Measurements from ENCODE around the gene COPS3. TPM values are rescaled to one million over a fixed set of nuclear protein-coding genes. Genes with fewer than 3 reads are reported as not detected.

The COPS3 gene
- total and polyA plus RNA-seq, 9 of the 15 experiments (the other 6 are each of a cell fraction or from before 2014, with no cell fraction given), result 92.4 to 295 (median 167) TPM

- TF ChIP-seq ZBTB34 (CRISPR knock-in tag; IDR thresholded peaks at IDR 0.05) (no peak), SIN3A (IDR thresholded peaks at IDR 0.05; ENCODE audit: borderline replicate concordance in 2 of 2, control insufficient read depth in 1 of 2, low read depth in 2 of 2, low read length in 2 of 2) (peak; percentile 95), SPI1 (IDR thresholded peaks at IDR 0.05; ENCODE audit: borderline replicate concordance, low read depth, low read length) (0 out of 2 replicates have a peak, but pooled peaks have one; percentile 35), SMARCA4 (IDR thresholded peaks at IDR 0.05) (no peak), FOXJ3 (CRISPR knock-in tag; IDR thresholded peaks at IDR 0.05) (no peak), LCOR (CRISPR knock-in tag; IDR thresholded peaks at IDR 0.05) (no peak), TCF15 (CRISPR knock-in tag; IDR thresholded peaks at IDR 0.05) (no peak), HMGN3 (IDR thresholded peaks at IDR 0.05; ENCODE audit: borderline replicate concordance, extremely low read depth, insufficient read length, low read depth, low read length) (no peak), ZNF518B (CRISPR knock-in tag; IDR thresholded peaks at IDR 0.05) (no peak), RNF2 (IDR thresholded peaks at IDR 0.05) (no peak), HOMEZ (CRISPR knock-in tag; IDR thresholded peaks at IDR 0.05) (no peak), CHCHD3 (CRISPR knock-in tag; IDR thresholded peaks at IDR 0.05) (no peak), KAT8 (IDR thresholded peaks at IDR 0.05; ENCODE audit: low read depth) (no peak), KDM5B (IDR thresholded peaks at IDR 0.05; ENCODE audit: insufficient replicate concordance, low read depth, low read length) (no peak), KDM1A (IDR thresholded peaks at IDR 0.05) (0 out of 4 replicates have a peak, but pooled peaks of 1 of the 2 experiments have one; percentile 18), ZNF212 (CRISPR knock-in tag; IDR thresholded peaks at IDR 0.05) (no peak)
- TF ChIP-seq, protein P1, sequence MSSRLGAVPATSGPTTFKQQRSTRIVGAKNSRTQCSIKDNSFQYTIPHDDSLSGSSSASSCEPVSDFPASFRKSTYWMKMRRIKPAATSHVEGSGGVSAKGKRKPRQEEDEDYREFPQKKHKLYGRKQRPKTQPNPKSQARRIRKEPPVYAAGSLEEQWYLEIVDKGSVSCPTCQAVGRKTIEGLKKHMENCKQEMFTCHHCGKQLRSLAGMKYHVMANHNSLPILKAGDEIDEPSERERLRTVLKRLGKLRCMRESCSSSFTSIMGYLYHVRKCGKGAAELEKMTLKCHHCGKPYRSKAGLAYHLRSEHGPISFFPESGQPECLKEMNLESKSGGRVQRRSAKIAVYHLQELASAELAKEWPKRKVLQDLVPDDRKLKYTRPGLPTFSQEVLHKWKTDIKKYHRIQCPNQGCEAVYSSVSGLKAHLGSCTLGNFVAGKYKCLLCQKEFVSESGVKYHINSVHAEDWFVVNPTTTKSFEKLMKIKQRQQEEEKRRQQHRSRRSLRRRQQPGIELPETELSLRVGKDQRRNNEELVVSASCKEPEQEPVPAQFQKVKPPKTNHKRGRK (tag; IDR thresholded peaks at IDR 0.05), result no peak
- TF ChIP-seq, protein P2, sequence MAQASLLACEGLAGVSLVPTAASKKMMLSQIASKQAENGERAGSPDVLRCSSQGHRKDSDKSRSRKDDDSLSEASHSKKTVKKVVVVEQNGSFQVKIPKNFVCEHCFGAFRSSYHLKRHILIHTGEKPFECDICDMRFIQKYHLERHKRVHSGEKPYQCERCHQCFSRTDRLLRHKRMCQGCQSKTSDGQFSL (CRISPR knock-in tag; IDR thresholded peaks at IDR 0.05), result peak; percentile 52; the same call in 1 of the 2 replicates
- TF ChIP-seq, protein P2 (tag; IDR thresholded peaks at IDR 0.05), result peak in 1 of 2 experiments; percentile 50; a peak in 1 of 4 replicates
These were observed 24.3 kb upstream of the COPS3 start (continued) for GRCh38 chr17:17305281-17305801.

Data from K562 (cell line).